Stimulated activated naive CD4-positive, alpha-beta T cell (primary cell): ENCODE measurements around the gene FAM186B.
A peak's percentile ranks its signal among the peaks of the same experiment; 100 is the strongest.

Experiments used
- DNase-seq, 6 experiments: peaks; one replicate each; lab custom pipeline; 2025; lab: John Stamatoyannopoulos, UW

Gene FAM186B

GRCh38 chr12:49567611-49568441, 37.6 kb downstream of the FAM186B start, which contains the start of gene MCRS1:
Gene MCRS1 (minus strand): TSS chr12:49568142. CDS start chr12:49566731, 1,411 bp downstream.
- DNase-seq = peak; percentile 85 to 99 (median 89)

DNA sequence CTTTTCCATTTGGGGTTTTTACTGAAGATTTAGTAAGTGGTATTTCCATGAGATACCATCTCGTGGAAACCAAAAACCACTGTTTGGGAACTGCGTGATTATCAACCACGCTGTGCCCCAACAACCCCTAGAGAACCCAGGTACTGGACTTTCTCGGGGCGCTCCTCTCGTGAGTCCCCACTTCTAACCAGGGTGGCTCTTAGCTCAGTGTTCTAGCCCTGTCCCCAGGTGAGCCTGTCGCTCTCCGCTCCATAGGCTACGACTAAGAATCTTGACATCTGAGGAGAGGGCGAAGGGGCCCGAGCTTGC, 38.2 kb downstream of the FAM186B start:
- DNase-seq = no peak

DNA sequence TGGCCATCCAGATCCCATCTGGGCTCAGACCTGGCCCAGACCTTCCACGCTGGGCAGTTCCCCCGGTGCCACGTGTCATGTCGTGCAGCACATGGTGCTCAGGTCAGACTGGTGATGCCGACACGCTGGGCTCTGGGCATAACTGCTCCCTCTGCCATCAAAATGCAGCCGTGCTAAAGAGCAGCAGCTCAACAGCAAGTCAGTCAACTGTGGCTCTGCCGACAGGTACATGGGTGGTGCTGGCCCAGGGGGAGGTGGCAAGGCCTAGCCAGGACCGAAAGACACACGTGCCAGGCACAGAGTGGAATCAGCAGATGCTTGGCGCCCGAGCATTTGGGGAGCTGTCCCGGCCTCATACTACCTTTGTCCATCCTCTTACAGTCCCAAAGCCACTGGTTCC, 39.1 kb downstream of the FAM186B start:
- DNase-seq = no peak

DNA sequence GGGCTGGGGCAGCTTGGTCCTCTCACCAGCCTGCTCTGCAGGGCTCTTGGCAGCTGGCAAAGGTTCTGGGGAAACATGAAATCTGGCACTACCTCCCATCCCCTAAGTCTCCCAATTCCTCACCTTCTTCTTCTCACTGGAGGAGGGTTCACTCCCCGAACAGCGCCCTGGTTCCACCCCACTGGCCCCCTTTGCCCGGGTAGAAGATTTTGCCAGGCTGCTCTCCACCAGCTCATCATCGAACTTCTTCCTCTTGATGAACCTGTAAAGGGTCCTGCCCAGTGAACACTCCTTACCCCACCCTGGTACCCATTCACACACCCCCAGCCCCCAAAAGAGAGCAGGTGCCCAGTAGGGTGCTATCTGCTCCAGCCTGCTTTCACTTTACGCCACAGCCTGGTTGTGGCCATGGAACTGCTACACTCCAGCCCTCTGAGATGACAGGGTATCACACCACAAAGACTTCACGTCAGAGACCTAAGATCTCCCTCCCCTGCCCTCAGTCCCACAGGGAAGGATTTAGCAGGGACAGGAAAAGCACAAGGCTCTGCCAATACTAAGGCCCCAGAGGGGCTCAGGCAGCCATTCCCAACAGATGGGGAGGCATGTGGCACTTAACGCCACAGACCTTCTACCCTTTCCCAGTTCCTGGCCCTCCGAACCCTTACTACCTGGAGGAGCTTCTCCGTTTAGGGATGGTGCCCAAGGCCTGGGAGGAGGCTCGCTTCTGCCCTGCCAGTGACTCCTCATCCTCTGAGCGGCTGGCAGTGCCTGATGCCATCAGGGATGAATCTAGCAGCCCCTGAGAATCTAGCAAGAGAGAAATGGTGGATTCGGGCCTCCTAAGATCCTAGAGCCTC, 39.8 kb downstream of the FAM186B start:
- no peak for DNase-seq

GRCh38 chr12:49564686-49565405, 40.6 kb downstream of the FAM186B start:
- no peak for DNase-seq

DNA sequence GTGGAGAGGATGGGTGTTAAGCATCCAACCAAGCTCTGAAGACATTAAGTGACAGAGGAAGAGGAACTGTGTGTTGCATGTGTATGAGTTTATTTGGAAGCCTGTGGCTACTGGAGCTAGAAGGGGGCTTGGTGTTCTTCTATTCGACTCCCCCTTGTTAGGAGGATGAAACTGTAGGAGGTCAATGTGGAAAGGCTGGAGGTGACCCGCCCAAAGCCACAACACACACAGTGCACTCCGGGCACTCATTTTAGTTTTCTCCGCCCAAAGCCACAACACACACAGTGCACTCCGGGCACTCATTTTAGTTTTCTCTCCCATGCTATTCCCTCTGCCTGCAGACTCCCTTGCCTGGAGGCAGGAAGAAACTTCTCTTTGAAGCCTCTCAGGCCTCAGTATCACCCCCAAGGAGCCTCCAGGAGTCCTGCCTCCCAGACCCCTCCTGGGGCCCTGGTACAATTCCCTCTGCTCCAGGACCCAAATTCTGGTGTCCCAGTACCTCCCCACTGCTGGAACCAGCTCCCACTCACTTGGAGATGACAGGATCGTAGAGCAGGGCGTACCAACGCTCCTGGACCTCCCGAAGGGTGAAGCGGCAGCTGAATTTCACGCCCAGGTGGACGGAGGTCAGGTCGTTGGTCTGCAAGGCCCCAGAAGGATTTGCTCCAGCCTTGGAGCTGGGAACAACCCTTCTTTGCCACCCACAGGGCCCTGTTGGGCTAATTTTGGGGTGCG, 41.3 kb downstream of the FAM186B start:
- no peak for DNase-seq

DNA sequence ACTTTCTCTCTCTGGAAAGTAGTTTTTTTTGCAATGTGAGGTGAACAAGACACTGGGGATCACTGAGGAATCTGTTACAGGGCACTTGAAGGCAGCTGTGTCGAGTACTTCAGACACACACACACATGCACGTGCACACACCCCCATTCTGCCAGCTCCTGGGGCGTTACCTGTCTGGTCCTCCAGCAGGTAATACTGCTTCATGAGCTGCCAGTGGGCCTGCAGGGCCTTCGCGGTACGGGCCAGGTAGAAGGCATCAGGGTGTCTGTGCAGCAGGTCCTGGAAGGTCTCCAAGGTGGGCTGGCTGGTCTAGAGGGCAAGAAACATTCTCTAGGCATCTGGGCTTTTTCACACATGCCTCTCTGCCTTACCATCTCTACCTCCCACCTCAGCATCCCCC, 42.6 kb downstream of the FAM186B start:
- DNase-seq = no peak

DNA sequence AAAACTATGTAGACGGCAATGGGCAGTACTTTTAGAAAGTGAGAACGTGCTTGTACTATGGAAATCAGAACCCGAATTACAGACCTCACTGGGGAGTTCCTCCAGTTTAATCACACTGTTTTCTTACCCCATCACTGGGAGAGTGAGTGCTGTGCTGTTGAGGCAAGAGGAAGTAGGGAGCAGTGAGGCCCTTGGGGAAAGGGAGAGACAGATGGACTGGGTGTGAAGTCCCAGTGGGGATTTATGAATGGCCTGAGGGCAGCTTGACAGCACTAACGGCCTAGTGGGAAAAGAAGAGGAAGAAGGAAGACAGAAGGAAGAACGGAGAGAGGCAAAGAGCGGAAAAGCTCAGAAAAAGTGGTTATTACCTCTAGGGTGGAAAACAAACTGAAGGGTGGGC, 43.2 kb downstream of the FAM186B start:
- DNase-seq = no peak

DNA sequence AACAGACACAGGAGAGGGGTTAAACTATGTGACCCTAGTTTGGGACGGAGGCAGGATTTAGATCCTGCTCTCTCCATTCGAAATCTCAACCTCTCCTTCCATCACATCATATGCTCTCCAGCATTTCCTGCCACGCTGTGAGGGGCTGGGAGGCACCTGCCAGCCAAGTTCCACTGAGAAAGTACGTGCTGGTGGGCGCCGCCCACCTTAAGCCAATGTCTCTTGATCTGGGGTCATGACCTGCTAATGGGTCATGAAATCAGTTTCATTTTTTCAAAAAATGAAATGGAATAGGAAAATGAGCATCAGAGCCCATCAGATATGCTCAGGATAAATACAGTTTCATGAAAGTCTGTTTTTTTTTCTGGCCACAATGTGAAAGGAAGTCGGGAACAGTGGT, 44.7 kb downstream of the FAM186B start:
- no peak for DNase-seq

GRCh38 chr12:49559011-49559675, 46.3 kb downstream of the FAM186B start:
- no peak for DNase-seq

- DNase-seq = no peak
These were observed 46.9 kb downstream of the FAM186B start for GRCh38 chr12:49558526-49558925.

- DNase-seq = no peak
These were observed 47.6 kb downstream of the FAM186B start for GRCh38 chr12:49557917-49558215.

DNA sequence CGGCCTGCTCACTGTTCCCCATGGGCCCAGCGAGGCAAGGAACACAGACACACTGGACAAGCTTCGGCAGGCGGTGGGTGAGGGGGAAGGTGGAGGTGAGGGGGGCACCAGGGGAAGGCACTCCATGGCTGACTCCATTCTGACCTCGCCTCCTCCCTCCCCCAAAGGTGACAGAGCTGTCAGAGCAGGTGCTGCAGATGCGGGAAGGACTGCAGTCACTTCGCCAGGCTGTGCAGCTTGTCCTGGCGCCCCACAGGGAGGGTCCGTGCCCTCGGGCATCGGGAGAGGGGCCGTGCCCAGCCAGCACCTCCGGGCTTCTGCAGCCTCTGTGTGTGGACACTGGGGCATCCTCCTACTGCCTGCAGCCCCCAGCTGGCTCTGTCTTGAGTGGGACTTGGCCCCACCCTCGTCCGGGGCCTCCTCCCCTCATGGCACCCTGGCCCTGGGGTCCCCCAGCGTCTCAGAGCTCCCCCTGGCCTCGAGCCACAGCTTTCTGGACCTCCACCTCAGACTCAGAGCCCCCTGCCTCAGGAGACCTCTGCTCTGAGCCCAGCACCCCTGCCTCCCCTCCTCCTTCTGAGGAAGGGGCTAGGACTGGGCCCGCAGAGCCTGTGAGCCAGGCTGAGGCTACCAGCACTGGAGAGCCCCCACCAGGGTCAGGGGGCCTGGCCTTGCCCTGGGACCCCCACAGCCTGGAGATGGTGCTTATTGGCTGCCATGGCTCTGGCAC, 48.1 kb downstream of the FAM186B start:
- no peak for DNase-seq

GRCh38 chr12:49556391-49557186, 48.9 kb downstream of the FAM186B start:
- no peak for DNase-seq

- DNase-seq = no peak
These were observed 49.6 kb downstream of the FAM186B start for GRCh38 chr12:49555631-49556390.

GRCh38 chr12:49554266-49554665, 51.2 kb downstream of the FAM186B start:
- DNase-seq = no peak

- DNase-seq = peak in 4 of 6 experiments; percentile 8 to 44 (median 40)
These were observed 51.8 kb downstream of the FAM186B start for GRCh38 chr12:49553512-49554088.

DNA sequence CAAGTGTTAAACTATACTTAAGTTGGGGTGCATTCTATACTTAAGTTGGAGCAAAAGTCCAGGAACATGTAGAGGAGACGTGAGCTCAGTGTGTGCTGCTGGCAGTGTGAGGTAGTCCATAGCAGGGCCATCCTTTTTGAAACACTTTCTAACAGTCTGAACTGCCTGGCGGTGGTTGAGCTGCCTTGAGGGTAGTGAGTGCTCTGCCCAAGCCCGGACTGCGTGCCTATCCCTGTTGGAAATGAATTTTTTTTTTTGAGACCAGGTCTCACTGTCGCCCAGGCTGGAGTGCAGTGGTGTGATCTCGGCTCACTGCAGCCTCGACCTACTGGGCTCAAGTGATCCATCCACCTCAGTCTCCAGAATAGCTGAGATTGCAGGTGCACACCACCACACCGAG, 52.5 kb downstream of the FAM186B start:
- no peak for DNase-seq

GRCh38 chr12:49552425-49552824, 53.0 kb downstream of the FAM186B start:
- DNase-seq = no peak
